NCI-H187 (cell line): ENCODE results near the gene CCDC34.
"Not testable (repeated sequence)": the region's sequence is repeated elsewhere in the genome, so short reads cannot be mapped to it uniquely, and the experiment has no call there.

Experiments used
- DNase-seq, 2 experiments: peaks; one replicate each; lab custom pipeline; 2025; lab: John Stamatoyannopoulos, UW

Gene CCDC34

DNA sequence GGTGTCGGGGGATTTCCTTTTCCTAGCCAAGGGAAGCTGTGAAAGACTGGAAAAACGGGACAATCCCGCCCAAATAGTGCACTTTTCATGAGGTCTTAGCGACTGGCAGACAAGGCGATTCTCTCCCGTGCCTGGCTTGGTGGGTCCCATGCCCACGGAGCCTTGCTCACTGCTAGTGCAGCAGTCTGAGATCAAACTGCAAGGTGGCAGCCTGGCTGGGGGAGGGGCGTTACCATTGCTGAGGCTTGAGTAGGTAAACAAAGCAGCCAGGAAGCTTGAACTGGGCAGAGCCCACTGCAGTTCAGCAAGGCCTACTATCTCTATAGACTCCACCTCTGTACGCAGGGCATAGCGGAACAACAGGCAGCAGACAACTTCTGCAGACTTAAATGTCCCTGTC is 41.7 kb downstream of the CCDC34 start:
- not testable (repeated sequence) for DNase-seq

- no peak for DNase-seq
Measured at GRCh38 chr11:27319072-27319471, 43.9 kb downstream of the CCDC34 start.

DNA sequence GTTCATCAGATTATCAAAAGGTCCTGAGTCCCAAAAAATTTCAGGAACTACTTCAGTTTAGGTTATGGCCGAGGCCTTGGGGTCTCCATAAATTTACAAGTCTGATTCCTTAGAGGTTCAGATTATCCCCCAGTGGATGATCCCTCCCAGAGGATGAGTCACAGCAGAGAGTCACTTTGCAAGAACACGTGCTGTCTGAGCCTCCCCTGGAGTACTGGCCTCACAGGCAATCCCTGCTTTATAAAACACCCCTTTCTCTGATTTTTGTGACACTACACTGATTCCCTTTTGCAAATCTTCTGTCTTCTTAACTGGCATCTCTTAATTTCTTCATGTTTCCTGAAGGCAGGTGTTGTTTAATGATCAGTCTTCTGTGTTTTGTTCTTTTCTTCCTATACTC is 45.3 kb downstream of the CCDC34 start:
- DNase-seq = no peak

GRCh38 chr11:27315836-27316235 is 47.2 kb downstream of the CCDC34 start:
- no peak for DNase-seq

GRCh38 chr11:27313157-27313821 is 49.7 kb downstream of the CCDC34 start:
- DNase-seq = no peak

- no peak for DNase-seq
Measured at GRCh38 chr11:27312110-27312509, 50.9 kb downstream of the CCDC34 start.

DNA sequence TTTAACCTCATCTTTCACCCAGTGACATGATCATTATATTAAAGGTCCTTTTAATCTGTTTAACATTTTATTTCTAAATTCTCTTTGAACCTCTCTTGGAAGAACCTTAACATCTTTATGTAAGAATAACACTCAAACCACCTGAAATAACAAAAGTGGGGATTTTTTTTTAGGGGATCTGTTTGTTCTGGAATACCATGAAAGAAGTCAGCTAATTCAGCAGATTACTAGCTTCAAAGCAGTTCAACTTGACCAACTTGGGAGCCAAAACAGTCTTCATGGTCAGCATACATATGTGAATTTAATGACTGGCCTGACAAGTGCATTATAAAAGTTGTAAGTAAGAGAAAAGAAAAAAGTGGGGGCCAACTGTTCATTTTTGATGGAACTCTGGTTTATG is 52.3 kb downstream of the CCDC34 start:
- no peak for DNase-seq

- DNase-seq = no peak
Measured at GRCh38 chr11:27310182-27310581, 52.8 kb downstream of the CCDC34 start.

GRCh38 chr11:27309046-27309445 is 54.0 kb downstream of the CCDC34 start:
- no peak for DNase-seq

DNA sequence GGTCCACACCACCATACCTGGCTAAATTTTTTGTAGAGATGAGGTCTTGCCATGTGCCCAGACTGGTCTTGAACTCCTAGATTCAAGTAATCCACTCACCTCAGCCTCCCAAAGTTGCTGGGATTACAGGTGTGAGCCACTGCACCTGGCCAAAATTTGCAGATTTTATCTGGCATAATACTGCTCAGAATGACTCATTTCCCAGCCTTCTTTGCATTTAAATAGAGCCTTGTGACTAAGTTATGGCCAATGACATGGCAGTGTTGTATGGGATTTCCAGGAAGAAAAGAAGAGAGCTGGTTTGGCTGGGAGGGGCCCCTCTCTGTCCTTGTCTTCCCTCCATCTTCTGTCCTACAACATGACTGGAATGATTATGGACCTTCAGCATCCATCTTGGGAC is 55.8 kb downstream of the CCDC34 start:
- no peak for DNase-seq

GRCh38 chr11:27305751-27306150 is 57.3 kb downstream of the CCDC34 start:
- DNase-seq = no peak

DNA sequence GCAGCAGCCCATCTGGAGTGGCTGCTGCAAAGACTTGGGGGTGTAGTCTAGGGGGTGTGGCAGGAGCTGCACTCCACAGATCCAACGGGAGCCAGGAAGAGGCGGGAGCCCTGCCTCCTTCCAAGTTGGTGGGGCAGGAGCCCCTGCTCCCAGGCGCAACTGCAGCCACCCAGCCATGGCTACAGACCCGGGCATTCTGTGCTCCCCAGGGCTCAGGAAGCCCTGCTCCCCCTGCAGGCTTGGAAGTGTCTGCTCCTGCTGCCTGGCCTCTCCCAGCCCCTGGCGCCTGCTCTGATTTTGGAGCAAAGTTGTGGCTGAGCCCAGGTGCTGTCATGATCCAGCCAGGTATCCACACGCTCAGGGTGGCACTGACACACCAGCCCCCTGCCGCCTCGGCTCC is 58.5 kb downstream of the CCDC34 start:
- DNase-seq = no peak

- DNase-seq = no peak
Measured at GRCh38 chr11:27303903-27304302, 59.1 kb downstream of the CCDC34 start.

GRCh38 chr11:27300974-27301373 is 62.0 kb downstream of the CCDC34 start:
- no peak for DNase-seq

DNA sequence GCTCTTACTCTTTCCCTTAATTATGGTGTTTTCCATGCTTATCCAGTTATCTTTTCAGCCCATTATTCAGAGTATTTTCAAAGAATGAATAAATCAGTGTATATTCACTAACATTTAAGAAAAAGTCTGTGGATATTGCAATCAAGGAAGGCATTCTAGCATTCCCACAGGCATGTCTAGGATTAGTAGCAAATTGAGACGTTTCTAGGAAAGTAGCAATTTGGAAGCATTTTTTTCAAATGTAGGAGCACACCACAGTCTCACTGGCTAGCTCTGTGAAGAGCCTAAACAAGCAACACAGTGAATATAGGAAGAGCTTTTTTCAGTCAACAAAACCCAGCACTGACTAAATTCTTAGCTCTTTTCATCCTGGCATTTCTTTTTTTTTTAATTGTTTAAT is 65.4 kb downstream of the CCDC34 start:
- no peak for DNase-seq

- DNase-seq = peak in 1 of 2 experiments; percentile 25
Measured at GRCh38 chr11:27296497-27296896, 66.5 kb downstream of the CCDC34 start.

- DNase-seq = no peak
Measured at GRCh38 chr11:27295928-27296327, 67.1 kb downstream of the CCDC34 start.

DNA sequence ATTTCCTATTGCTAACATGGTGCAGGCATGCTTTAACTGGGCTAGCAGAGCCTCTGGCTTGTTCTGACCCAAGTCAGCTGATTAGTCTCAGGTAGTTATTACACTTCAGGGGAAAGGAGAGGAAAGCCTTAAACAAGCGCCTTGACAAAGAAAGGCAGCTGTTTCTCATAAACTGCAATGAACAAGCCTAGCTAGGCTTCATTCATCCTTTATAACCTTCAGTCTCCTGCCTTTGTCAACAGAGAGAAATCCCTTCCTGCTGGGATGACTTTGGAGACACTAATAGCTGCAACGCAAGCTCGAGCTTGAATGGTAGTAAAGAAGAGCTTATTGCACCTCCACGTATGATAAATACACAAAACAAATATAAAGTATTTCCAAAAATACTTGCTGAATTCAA is 68.4 kb downstream of the CCDC34 start:
- no peak for DNase-seq

- DNase-seq = no peak
Measured at GRCh38 chr11:27293515-27294417, 69.2 kb downstream of the CCDC34 start.

- DNase-seq = no peak
Measured at GRCh38 chr11:27292637-27293010, 70.4 kb downstream of the CCDC34 start.

GRCh38 chr11:27291954-27292636 is 70.9 kb downstream of the CCDC34 start:
- no peak for DNase-seq

DNA sequence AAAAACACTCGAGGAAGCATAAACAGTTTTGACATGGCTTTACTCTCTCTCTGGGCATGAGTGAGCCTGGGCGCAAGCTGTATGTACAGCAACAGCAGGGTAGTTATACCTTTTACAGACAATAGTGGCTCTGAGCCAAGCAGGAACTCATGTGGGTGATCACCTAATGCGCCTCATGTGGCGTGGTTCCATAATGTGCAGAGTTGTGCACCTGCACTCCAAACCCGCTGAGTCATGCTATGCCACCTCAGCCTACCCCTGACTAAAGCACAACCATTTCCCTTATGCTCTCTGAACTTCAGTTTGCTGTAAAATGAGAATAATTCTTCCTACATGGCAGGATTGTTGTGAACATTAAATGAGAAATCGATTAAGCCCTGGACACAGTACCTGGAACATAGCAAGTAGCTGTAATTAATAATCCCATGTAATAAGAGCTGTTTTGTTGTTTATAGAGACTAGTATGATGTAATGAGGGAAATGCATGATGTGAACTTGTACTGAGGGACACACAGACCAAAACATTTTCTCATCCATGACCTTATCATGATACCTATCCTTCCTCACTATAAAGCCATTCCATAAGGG is 71.6 kb downstream of the CCDC34 start:
- no peak for DNase-seq
